ENCODE measurements around the gene ATRN.
"Not testable (repeated sequence)": the region's sequence is repeated elsewhere in the genome, so short reads cannot be mapped to it uniquely, and the experiment has no call there.

The ATRN gene

GRCh38 chr20:3612795-3613572, 142.2 kb downstream of the ATRN start:
- Mint-ChIP-seq H3K27me3 (no peaks in the 10 kb centered on the region), H3K27ac (no peak overlapping the region), H3K4me3 (no peak overlapping the region), H3K4me1 (no peaks in the 10 kb centered on the region), H3K9me3 (no peaks in the 10 kb centered on the region), H3K36me3 (peaks cover 14% of the 10 kb centered on the region)

GRCh38 chr20:3613821-3614440, 143.1 kb downstream of the ATRN start:
- no peaks in the 10 kb centered on the region for H3K9me3 Mint-ChIP-seq
- H3K4me3 Mint-ChIP-seq, result no peak overlapping the region

DNA sequence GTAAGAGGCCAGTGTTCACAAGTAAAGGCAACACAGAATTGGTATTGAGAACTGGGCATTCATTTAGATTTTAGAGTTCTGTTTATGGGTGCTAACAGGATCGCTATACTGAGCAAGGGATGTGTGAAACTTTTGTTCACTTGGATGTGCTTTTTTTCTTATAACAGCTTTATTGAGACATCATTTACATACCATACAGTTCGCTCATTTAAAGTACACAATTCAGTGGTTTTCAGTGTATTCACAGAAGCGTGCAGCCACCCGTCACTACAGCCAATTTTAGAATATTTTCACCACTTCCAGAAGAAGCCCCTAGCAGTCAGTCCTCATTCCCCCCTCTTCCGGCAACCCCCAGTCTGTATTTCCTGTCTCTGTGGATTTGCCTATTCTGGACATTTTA, 143.6 kb downstream of the ATRN start:
- no peak overlapping the region for H3K4me3 Mint-ChIP-seq
- H3K36me3 Mint-ChIP-seq, result peaks cover 10% of the 10 kb centered on the region
- no peaks in the 10 kb centered on the region for H3K4me1 Mint-ChIP-seq
- H3K27ac Mint-ChIP-seq, result no peak overlapping the region
- no peaks in the 10 kb centered on the region for H3K27me3 Mint-ChIP-seq
- no peaks in the 10 kb centered on the region for H3K9me3 Mint-ChIP-seq

More at GRCh38 chr20:3613821-3614440, 143.1 kb downstream of the ATRN start:
- Mint-ChIP-seq H3K27ac (no peak overlapping the region), H3K4me1 (no peaks in the 10 kb centered on the region), H3K36me3 (peaks cover 15% of the 10 kb centered on the region), H3K27me3 (no peaks in the 10 kb centered on the region)

- H3K9me3 Mint-ChIP-seq, H3K4me3 Mint-ChIP-seq, H3K27me3 Mint-ChIP-seq, H3K27ac Mint-ChIP-seq, H3K4me1 Mint-ChIP-seq, H3K36me3 Mint-ChIP-seq: not testable (repeated sequence)
Observed at GRCh38 chr20:3615171-3615840, 144.5 kb downstream of the ATRN start.

- Mint-ChIP-seq H3K27ac (no peak overlapping the region), H3K27me3 (no peaks in the 10 kb centered on the region), H3K36me3 (peaks cover 8% of the 10 kb centered on the region), H3K9me3 (no peaks in the 10 kb centered on the region), H3K4me1 (no peaks in the 10 kb centered on the region), H3K4me3 (no peak overlapping the region)
Observed at GRCh38 chr20:3616250-3616649, 145.4 kb downstream of the ATRN start.

DNA sequence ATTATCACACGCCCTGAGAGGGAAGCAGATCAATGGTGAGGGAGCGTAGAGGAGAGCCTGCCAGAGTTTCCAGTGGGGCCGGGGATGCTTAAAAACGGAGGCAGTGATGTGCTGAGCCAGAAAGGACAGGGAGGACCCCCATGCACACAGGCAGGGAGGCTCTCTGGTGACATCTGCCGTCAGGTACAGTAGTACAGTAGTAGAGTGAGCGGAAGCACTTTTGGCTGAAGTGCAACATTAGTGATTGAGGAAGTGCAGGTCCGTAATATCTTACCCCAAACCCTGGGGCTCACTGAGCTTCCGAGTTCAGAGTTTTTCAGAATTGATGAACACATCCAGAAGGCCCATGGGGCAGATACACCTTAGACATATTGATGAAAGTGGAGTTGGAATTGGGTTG, 150.3 kb downstream of the ATRN start:
- Mint-ChIP-seq H3K9me3 (no peaks in the 10 kb centered on the region), H3K27ac (no peak overlapping the region), H3K36me3 (peaks cover 7% of the 10 kb centered on the region), H3K4me1 (no peaks in the 10 kb centered on the region), H3K27me3 (no peaks in the 10 kb centered on the region), H3K4me3 (no peak overlapping the region)

DNA sequence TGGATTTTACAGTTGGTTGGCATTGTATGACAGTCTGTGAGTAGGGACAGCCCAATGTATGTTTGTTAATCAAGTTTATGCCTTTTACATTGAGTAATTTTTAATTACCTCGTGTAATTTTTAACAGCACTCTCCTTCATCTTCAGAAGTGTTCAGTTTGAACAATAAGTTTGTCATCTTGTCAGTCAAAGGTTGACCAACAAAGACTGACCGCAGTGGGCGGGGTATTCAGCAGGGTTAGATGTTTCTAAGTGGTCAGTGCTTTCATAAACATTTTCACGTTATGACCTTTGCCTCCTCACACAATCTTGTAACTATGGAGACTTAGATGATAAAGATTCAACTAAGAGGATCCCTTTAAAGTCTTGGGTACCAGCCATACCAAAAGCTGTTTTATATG, 151.6 kb downstream of the ATRN start:
- no peaks in the 10 kb centered on the region for H3K9me3 Mint-ChIP-seq
- H3K36me3 Mint-ChIP-seq, result peaks cover 9% of the 10 kb centered on the region
- no peak overlapping the region for H3K27ac Mint-ChIP-seq
- H3K4me3 Mint-ChIP-seq, result no peak overlapping the region
- H3K27me3 Mint-ChIP-seq, result no peaks in the 10 kb centered on the region
- no peaks in the 10 kb centered on the region for H3K4me1 Mint-ChIP-seq

- no peaks in the 10 kb centered on the region for H3K4me1 Mint-ChIP-seq
- H3K36me3 Mint-ChIP-seq, result peaks cover 20% of the 10 kb centered on the region
- H3K27ac Mint-ChIP-seq, result no peak overlapping the region
- H3K27me3 Mint-ChIP-seq, result no peaks in the 10 kb centered on the region
- no peak overlapping the region for H3K4me3 Mint-ChIP-seq
- H3K9me3 Mint-ChIP-seq, result no peaks in the 10 kb centered on the region
Observed at GRCh38 chr20:3627476-3627875, 156.7 kb downstream of the ATRN start.

DNA sequence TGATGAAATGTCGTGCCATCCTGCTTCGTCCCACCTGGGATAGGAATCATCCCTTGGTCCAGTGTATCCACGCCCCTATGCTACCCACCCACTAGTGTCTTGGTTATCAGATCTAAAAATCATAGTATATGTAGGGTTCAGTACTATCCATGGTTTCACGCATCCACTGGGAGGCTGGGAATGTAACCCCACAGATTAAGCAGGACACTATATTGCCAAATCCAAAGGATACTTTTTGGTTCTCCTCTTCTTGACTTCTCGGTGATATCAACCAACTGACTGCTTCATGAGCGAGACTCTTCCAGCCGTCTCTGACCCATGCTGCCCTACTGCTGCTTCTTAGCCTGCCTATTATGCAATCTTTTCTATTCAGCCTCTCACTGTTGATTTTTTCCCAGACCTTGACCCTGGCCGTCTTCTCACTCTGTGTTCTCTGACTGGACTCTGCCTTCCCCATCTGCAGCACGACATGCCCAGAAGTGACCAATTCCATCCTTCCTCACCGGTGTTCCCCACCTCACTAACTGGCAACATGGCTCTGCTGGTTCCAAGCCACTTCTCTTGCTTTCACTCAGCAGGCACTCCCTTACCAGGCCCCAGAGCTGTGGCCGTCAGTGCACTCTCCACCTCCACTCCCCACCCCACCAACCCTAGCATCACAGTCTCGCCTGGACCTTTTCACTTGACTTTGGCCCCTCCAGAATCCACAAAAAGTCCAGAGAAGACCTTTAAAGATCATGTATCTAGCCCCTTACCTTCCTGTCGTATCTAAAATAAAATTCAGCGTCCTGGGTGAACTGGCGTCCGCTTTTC, 157.9 kb downstream of the ATRN start:
- Mint-ChIP-seq H3K27me3 (no peaks in the 10 kb centered on the region), H3K9me3 (no peaks in the 10 kb centered on the region), H3K4me1 (no peaks in the 10 kb centered on the region), H3K36me3 (peaks cover 21% of the 10 kb centered on the region), H3K4me3 (no peak overlapping the region), H3K27ac (no peak overlapping the region)

DNA sequence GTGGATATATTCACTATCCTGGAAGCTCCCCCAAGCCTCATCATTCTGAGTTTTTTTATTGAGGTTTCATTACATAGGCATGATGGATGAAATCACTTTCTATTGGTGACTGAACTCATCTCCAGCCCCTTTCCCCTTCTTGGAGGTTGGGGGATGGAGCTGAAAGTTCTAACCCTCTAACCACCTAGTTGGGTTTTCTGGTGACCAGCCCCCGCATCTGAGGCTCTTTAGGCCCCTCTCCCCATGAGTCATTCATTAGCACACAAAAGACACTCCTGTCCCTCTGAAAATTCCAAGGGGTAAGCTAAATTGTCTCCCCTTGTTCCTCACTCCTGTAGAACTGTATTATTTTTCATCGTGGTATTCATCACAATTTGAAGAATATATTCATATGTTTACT, 159.1 kb downstream of the ATRN start:
- H3K27ac Mint-ChIP-seq, result no peak overlapping the region
- no peaks in the 10 kb centered on the region for H3K4me1 Mint-ChIP-seq
- H3K9me3 Mint-ChIP-seq, result no peaks in the 10 kb centered on the region
- no peak overlapping the region for H3K4me3 Mint-ChIP-seq
- H3K36me3 Mint-ChIP-seq, result peaks cover 24% of the 10 kb centered on the region
- no peaks in the 10 kb centered on the region for H3K27me3 Mint-ChIP-seq

DNA sequence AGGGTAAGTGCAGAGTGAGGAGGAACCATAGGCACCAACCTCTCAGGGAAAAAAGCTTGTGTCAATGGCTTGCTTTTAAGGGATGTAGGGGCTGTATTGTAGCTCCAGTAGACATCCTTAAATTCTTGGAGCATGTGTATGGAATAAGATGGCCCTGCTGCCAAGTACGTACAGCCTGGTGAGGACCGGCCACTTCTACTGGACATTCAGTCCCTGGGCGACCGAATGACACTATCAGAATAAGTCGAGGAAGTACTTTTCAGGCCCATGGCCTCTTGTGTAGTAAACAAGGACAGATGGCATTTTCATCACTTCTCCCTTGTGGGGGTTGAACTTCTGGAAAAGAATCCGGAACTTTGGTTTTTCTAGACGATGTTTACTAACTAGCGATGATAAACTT, 159.6 kb downstream of the ATRN start:
- Mint-ChIP-seq H3K27ac (no peak overlapping the region), H3K36me3 (peaks cover 22% of the 10 kb centered on the region), H3K27me3 (no peaks in the 10 kb centered on the region), H3K9me3 (no peaks in the 10 kb centered on the region), H3K4me1 (no peaks in the 10 kb centered on the region), H3K4me3 (no peak overlapping the region)

DNA sequence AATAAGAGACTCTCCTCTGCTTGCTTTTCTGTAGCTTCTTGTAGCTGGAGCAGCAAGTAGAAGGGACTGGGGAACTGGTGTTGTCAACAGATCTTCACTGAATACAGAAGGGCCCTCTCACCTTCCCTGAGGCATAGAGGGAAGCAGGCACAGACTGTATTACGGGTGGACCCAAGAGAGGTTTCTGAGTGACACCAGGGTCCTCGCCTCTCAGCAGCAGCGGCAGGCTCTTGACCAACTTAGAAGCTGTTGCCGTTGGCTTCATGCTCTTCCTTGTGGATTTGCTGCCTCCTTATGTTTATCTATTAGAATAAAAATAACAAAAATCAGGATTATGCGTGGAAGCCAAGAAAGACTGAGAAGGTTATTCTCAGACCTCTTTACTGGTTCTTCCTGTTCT, 160.7 kb downstream of the ATRN start:
- Mint-ChIP-seq H3K27ac (no peak overlapping the region), H3K9me3 (no peaks in the 10 kb centered on the region), H3K36me3 (peaks cover 22% of the 10 kb centered on the region), H3K4me3 (no peak overlapping the region), H3K27me3 (no peaks in the 10 kb centered on the region), H3K4me1 (no peaks in the 10 kb centered on the region)

GRCh38 chr20:3632311-3633004, 161.6 kb downstream of the ATRN start:
- Mint-ChIP-seq H3K27me3 (no peaks in the 10 kb centered on the region), H3K27ac (no peak overlapping the region), H3K4me1 (no peaks in the 10 kb centered on the region), H3K9me3 (no peaks in the 10 kb centered on the region), H3K4me3 (no peak overlapping the region), H3K36me3 (peaks cover 18% of the 10 kb centered on the region)

- no peaks in the 10 kb centered on the region for H3K4me1 Mint-ChIP-seq
- H3K4me3 Mint-ChIP-seq, result no peak overlapping the region
- peaks cover 14% of the 10 kb centered on the region for H3K36me3 Mint-ChIP-seq
- H3K27ac Mint-ChIP-seq, result no peak overlapping the region
- H3K9me3 Mint-ChIP-seq, result no peaks in the 10 kb centered on the region
- no peaks in the 10 kb centered on the region for H3K27me3 Mint-ChIP-seq
Observed at GRCh38 chr20:3633913-3634478, 163.2 kb downstream of the ATRN start.

- no peak overlapping the region for H3K27ac Mint-ChIP-seq
- H3K4me1 Mint-ChIP-seq, result no peaks in the 10 kb centered on the region
- no peaks in the 10 kb centered on the region for H3K9me3 Mint-ChIP-seq
- H3K4me3 Mint-ChIP-seq, result no peak overlapping the region
- peaks cover 10% of the 10 kb centered on the region for H3K36me3 Mint-ChIP-seq
- no peaks in the 10 kb centered on the region for H3K27me3 Mint-ChIP-seq
Observed at GRCh38 chr20:3635346-3635745, 164.5 kb downstream of the ATRN start.
